22Rv1 (cell line): ENCODE data around the gene COPB1.

Experiments
- ZFX ChIP-seq: fragments of 450-650 bp; IDR thresholded peaks from 2 replicates; pipeline ENCODE4 v1.6.1; 2017; ENCODE audit warnings: antibody characterized with exemption, borderline replicate concordance
- TF ChIP-seq, protein P1 (sequence below): fragments of 450-650 bp; IDR thresholded peaks from 2 replicates; pipeline ENCODE4 v1.5.1; 2017; ENCODE audit warnings: mild to moderate bottlenecking

DNA sequence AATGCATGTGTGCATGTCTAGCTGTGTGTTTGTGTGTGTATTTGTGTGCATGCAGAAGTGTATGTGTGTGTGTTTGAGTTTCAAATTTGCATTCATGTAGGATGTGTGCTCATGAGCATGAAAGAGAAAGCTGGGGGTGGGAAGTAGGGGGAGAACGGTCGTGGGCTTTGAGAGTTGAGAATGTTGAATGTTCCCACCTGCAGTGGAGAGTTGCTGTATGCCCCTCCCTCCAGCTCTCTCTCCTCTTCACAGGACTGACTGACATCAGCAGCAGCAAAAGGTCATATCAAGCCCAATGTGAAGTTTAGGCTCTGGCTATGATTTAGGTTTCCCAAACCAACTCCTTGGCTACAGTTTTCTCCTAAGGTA lies 76.8 kb downstream of the COPB1 start:
- TF ChIP-seq, protein P1, sequence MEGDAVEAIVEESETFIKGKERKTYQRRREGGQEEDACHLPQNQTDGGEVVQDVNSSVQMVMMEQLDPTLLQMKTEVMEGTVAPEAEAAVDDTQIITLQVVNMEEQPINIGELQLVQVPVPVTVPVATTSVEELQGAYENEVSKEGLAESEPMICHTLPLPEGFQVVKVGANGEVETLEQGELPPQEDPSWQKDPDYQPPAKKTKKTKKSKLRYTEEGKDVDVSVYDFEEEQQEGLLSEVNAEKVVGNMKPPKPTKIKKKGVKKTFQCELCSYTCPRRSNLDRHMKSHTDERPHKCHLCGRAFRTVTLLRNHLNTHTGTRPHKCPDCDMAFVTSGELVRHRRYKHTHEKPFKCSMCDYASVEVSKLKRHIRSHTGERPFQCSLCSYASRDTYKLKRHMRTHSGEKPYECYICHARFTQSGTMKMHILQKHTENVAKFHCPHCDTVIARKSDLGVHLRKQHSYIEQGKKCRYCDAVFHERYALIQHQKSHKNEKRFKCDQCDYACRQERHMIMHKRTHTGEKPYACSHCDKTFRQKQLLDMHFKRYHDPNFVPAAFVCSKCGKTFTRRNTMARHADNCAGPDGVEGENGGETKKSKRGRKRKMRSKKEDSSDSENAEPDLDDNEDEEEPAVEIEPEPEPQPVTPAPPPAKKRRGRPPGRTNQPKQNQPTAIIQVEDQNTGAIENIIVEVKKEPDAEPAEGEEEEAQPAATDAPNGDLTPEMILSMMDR, result no peak
- TF ChIP-seq ZFX, result no peak
